HG03045 (cell line): ENCODE measurements around the gene GNAQ.
"Not testable (repeated sequence)": the region's sequence is repeated elsewhere in the genome, so short reads cannot be mapped to it uniquely, and the experiment has no call there.

Experiments used
- ATAC-seq: cut with Tn5 transposase; IDR thresholded peaks from one replicate; pipeline ENCODE4 v1.9.1; 2021; ENCODE audit warnings: mild to moderate bottlenecking, moderate library complexity; ENCODE audit not compliant: unreplicated experiment

GNAQ gene

GRCh38 chr9:78031444-78031892, at the start of gene GNAQ:
Gene GNAQ (minus strand): TSS chr9:78031811. CDS start chr9:78031235, 576 bp downstream.
- no peak for ATAC-seq

GRCh38 chr9:78074385-78075291, 43.0 kb upstream of the GNAQ start:
- ATAC-seq = no peak

- ATAC-seq = no peak
Observed at GRCh38 chr9:78073722-78074121, 42.1 kb upstream of the GNAQ start.

GRCh38 chr9:78072586-78073199, 41.1 kb upstream of the GNAQ start:
- no peak for ATAC-seq

- no peak for ATAC-seq
Observed at GRCh38 chr9:78070521-78070920, 38.9 kb upstream of the GNAQ start.

GRCh38 chr9:78064075-78064474, 32.5 kb upstream of the GNAQ start:
- ATAC-seq = no peak

- no peak for ATAC-seq
Observed at GRCh38 chr9:78062710-78063109, 31.1 kb upstream of the GNAQ start.

GRCh38 chr9:78054218-78054617, 22.6 kb upstream of the GNAQ start:
- not testable (repeated sequence) for ATAC-seq

- no peak for ATAC-seq
Observed at GRCh38 chr9:78053627-78054026, 22.0 kb upstream of the GNAQ start.

GRCh38 chr9:78050421-78050820, 18.8 kb upstream of the GNAQ start:
- no peak for ATAC-seq

- no peak for ATAC-seq
Observed at GRCh38 chr9:78049484-78049883, 17.9 kb upstream of the GNAQ start.

GRCh38 chr9:78047106-78047505, 15.5 kb upstream of the GNAQ start:
- no peak for ATAC-seq

GRCh38 chr9:78046112-78046511, 14.5 kb upstream of the GNAQ start:
- no peak for ATAC-seq

- no peak for ATAC-seq
Observed at GRCh38 chr9:78044886-78045285, 13.3 kb upstream of the GNAQ start.

- ATAC-seq = no peak
Observed at GRCh38 chr9:78044189-78044588, 12.6 kb upstream of the GNAQ start.

- no peak for ATAC-seq
Observed at GRCh38 chr9:78041971-78042370, 10.4 kb upstream of the GNAQ start.

GRCh38 chr9:78040726-78041125, 9.1 kb upstream of the GNAQ start:
- no peak for ATAC-seq

- ATAC-seq = no peak
Observed at GRCh38 chr9:78038620-78039300, 7.1 kb upstream of the GNAQ start.

- ATAC-seq = no peak
Observed at GRCh38 chr9:78035383-78035993, 3.9 kb upstream of the GNAQ start.

- ATAC-seq = no peak
Observed at GRCh38 chr9:78033870-78034269, 2.3 kb upstream of the GNAQ start.
